GM12892 (cell line): ENCODE measurements around the gene CMTM1.
"Not testable (repeated sequence)": the region's sequence is repeated elsewhere in the genome, so short reads cannot be mapped to it uniquely, and the experiment has no call there.

Source experiments
- POLR2A ChIP-seq: IDR thresholded peaks from 2 replicates; pipeline ENCODE4 v1.6.1; 2011; ENCODE audit warnings: low read depth, low read length, control low read depth
- POLR2AphosphoS5 ChIP-seq: IDR thresholded peaks from 2 replicates; pipeline ENCODE4 v1.6.1; 2011; ENCODE audit warnings: low read depth, low read length, control low read depth
- TAF1 ChIP-seq: IDR thresholded peaks from 2 replicates; pipeline ENCODE4 v1.6.1; 2011; ENCODE audit warnings: low read depth, mild to moderate bottlenecking, control low read depth, low read length, borderline replicate concordance

- not testable (repeated sequence) for TF ChIP-seq POLR2AphosphoS5, POLR2A, TAF1
Measured at GRCh38 chr16:66596559-66596958, 30.3 kb downstream of the CMTM1 start.
